Measurements from ENCODE around the gene NRSN1.

GRCh38 chr6:24092407-24092806 lies 33.6 kb upstream of the NRSN1 start:
- TF ChIP-seq EP300 (IDR thresholded peaks at IDR 0.05) = no peak
- TF ChIP-seq POLR2A (IDR thresholded peaks at IDR 0.05) = no peak
- TF ChIP-seq CTCF (IDR thresholded peaks at IDR 0.05) = no peak
- no peak for TF ChIP-seq POLR2AphosphoS5 (IDR thresholded peaks at IDR 0.05)

Measured in sigmoid colon (tissue), 4 donors.